Peyer's patch (tissue), 4 donors: Measurements from ENCODE around the gene SRRM3. TPM values are rescaled to one million over a fixed set of nuclear protein-coding genes. Genes with fewer than 3 reads are reported as not detected.
"Not testable (repeated sequence)": the region's sequence is repeated elsewhere in the genome, so short reads cannot be mapped to it uniquely, and the experiment has no call there.

ENCODE experiments used
- DNase-seq, 3 donors: peaks; one replicate each; pipeline ENCODE4 v3.0.0-alpha.2; 2017 to 2019
- H3K27ac ChIP-seq, 4 donors: fragments of 200-600 bp; sonication (generic); one replicate each; pipeline ENCODE4 v1.5.1; 2016 to 2019
- H3K27me3 ChIP-seq, 2 donors: fragments of 200-600 bp; sonication (generic); one replicate each; pipeline ENCODE4 v1.5.1; 2019
- H3K36me3 ChIP-seq, 3 donors: fragments of 200-600 bp; sonication (generic); one replicate each; pipeline ENCODE4 v1.5.1; 2016 to 2019
- H3K4me1 ChIP-seq, 4 donors: fragments of 200-600 bp; sonication (generic); one replicate each; pipeline ENCODE4 v1.5.1; 2016 to 2019
- H3K4me3 ChIP-seq, 4 donors: fragments of 200-600 bp; sonication (generic); 1 replicate in 3 of 4; 2 replicates in 1 of 4; pipeline ENCODE4 v1.5.1; 2016 to 2019; ENCODE audit warnings: mild to moderate bottlenecking in 1 of 4
- H3K9me3 ChIP-seq, 4 donors: fragments of 200-600 bp; sonication (generic); one replicate each; pipeline ENCODE4 v1.5.1; 2016 to 2019; ENCODE audit warnings: mild to moderate bottlenecking in 1 of 4
- CTCF ChIP-seq, 6 experiments: fragments of 450-650 bp in 4 of 6; fragments of 200-600 bp in 2 of 6; sonication (generic) in 1 of 6; IDR thresholded peaks; one replicate each; pipeline ENCODE4 v1.5.1; 2017 to 2019; ENCODE audit warnings: antibody characterized with exemption in 6 of 6, mild to moderate bottlenecking in 3 of 6, moderate library complexity in 1 of 6
- POLR2A ChIP-seq, 2 donors: fragments of 450-650 bp; IDR thresholded peaks; one replicate each; pipeline ENCODE4 v1.5.1; 2017; ENCODE audit warnings: antibody characterized with exemption in 2 of 2, mild to moderate bottlenecking in 2 of 2, moderate library complexity in 2 of 2
- total RNA-seq, 4 donors: library from RNA; depleted of rRNA; stranded (reverse); fragments of >200 nt; gene quantifications; one replicate each; pipeline ENCODE4 v1.1.0, GENCODE V29; 2016

Gene SRRM3
- total RNA-seq, 4 donors from 2014 or later, result 0.85 to 7.4 (median 1.2) TPM; not detected in 1

GRCh38 chr7:76267894-76268183 lies 66.1 kb downstream of the SRRM3 start:
- Histone ChIP-seq H3K27me3 (peaks cover 0 to 14% of the 10 kb centered on the region in 2 donors), H3K4me3 (no peak overlapping the region), H3K4me1 (peaks cover 0 to 16% (median 9%) of the 10 kb centered on the region in 4 donors), H3K27ac (no peak overlapping the region), H3K9me3 (no peaks in the 10 kb centered on the region), H3K36me3 (no peaks in the 10 kb centered on the region)
- no peak for DNase-seq
- TF ChIP-seq POLR2A (IDR thresholded peaks at IDR 0.05) (no peak), CTCF (IDR thresholded peaks at IDR 0.05) (no peak)

- peaks cover 0 to 14% of the 10 kb centered on the region in 2 donors for H3K27me3 ChIP-seq
- peaks cover 0 to 16% (median 9%) of the 10 kb centered on the region in 4 donors for H3K4me1 ChIP-seq
- no peak for TF ChIP-seq POLR2A (IDR thresholded peaks at IDR 0.05)
- no peak for TF ChIP-seq CTCF (IDR thresholded peaks at IDR 0.05)
- H3K4me3 ChIP-seq, result no peak overlapping the region
- no peaks in the 10 kb centered on the region for H3K9me3 ChIP-seq
- H3K27ac ChIP-seq, result no peak overlapping the region
- DNase-seq, result no peak
- no peaks in the 10 kb centered on the region for H3K36me3 ChIP-seq
Observed at GRCh38 chr7:76268376-76268775, 66.7 kb downstream of the SRRM3 start.

- no peaks in the 10 kb centered on the region for H3K36me3 ChIP-seq
- TF ChIP-seq CTCF (IDR thresholded peaks at IDR 0.05), result no peak
- no peak for TF ChIP-seq POLR2A (IDR thresholded peaks at IDR 0.05)
- H3K27me3 ChIP-seq, result peaks cover 0 to 14% of the 10 kb centered on the region in 2 donors
- no peak for DNase-seq
- no peaks in the 10 kb centered on the region for H3K9me3 ChIP-seq
- H3K27ac ChIP-seq, result no peak overlapping the region
- H3K4me3 ChIP-seq, result no peak overlapping the region
- peaks cover 0 to 16% (median 9%) of the 10 kb centered on the region in 4 donors for H3K4me1 ChIP-seq
Observed at GRCh38 chr7:76269895-76270294, 68.2 kb downstream of the SRRM3 start.

- not testable (repeated sequence) for DNase-seq, H3K4me3 ChIP-seq, H3K36me3 ChIP-seq, H3K9me3 ChIP-seq, H3K27ac ChIP-seq
- Histone ChIP-seq H3K4me1 (peaks cover 0 to 16% (median 9%) of the 10 kb centered on the region in 4 donors), H3K27me3 (peaks cover 0 to 14% of the 10 kb centered on the region in 2 donors)
Observed at GRCh38 chr7:76271384-76271783, 69.7 kb downstream of the SRRM3 start.

GRCh38 chr7:76272142-76272541 lies 70.4 kb downstream of the SRRM3 start:
- no peak for DNase-seq
- no peak overlapping the region for H3K4me3 ChIP-seq
- no peak for TF ChIP-seq POLR2A (IDR thresholded peaks at IDR 0.05)
- no peak for TF ChIP-seq CTCF (IDR thresholded peaks at IDR 0.05)
- no peaks in the 10 kb centered on the region for H3K36me3 ChIP-seq
- no peaks in the 10 kb centered on the region for H3K9me3 ChIP-seq
- H3K4me1 ChIP-seq, result peaks cover 0 to 12% (median 2%) of the 10 kb centered on the region in 4 donors
- no peak overlapping the region for H3K27ac ChIP-seq
- H3K27me3 ChIP-seq, result peaks cover 0 to 8% of the 10 kb centered on the region in 2 donors

- Histone ChIP-seq H3K36me3 (no peaks in the 10 kb centered on the region), H3K4me1 (peaks cover 0 to 5% (median 0%) of the 10 kb centered on the region in 4 donors), H3K27me3 (no peaks in the 10 kb centered on the region), H3K4me3 (no peak overlapping the region), H3K27ac (no peak overlapping the region), H3K9me3 (no peaks in the 10 kb centered on the region)
- TF ChIP-seq POLR2A (IDR thresholded peaks at IDR 0.05) (no peak), CTCF (IDR thresholded peaks at IDR 0.05) (no peak)
- no peak for DNase-seq
Observed at GRCh38 chr7:76272851-76273497, 71.3 kb downstream of the SRRM3 start.
